Activated B cell treated with CpG ODN at 0.5 μM for 24 hours (primary cell): Measurements from ENCODE around the gene C2. TPM values are rescaled to one million over a fixed set of nuclear protein-coding genes. Genes with fewer than 3 reads are reported as not detected.

Experiments used
- ATAC-seq: fragments of 200-7000 bp; cut with Tn5 transposase; one replicate; pipeline ENCODE4 v1.10.0; 2021; ENCODE audit warnings: low read depth, mild to moderate bottlenecking, moderate library complexity
- CTCF ChIA-PET: fragments of 350-600 bp; sonication (Branson Sonifier 250); formaldehyde crosslinking; loops from one replicate; lab custom pipeline; 2021; ENCODE audit warnings: antibody characterized with exemption; lab: Charles Lee
- POLR2A ChIA-PET: fragments of 350-600 bp; sonication (Branson Sonifier 250); formaldehyde crosslinking; loops from one replicate; lab custom pipeline; 2021; ENCODE audit warnings: antibody characterized with exemption; lab: Charles Lee
- DNase-seq: peaks from one replicate; pipeline ENCODE4 v3.0.0; 2022
- H3K27ac Mint-ChIP-seq: one replicate; pipeline ENCODE4 v1.8.0; 2020; ENCODE audit warnings: mixed read lengths
- H3K27me3 Mint-ChIP-seq: one replicate; pipeline ENCODE4 v1.8.0; 2021; ENCODE audit warnings: mixed read lengths
- H3K36me3 Mint-ChIP-seq: one replicate; pipeline ENCODE4 v1.8.0; 2021; ENCODE audit warnings: low read depth, mixed read lengths
- H3K4me1 Mint-ChIP-seq: one replicate; pipeline ENCODE4 v1.8.0; 2021; ENCODE audit warnings: mixed read lengths
- H3K4me3 Mint-ChIP-seq: one replicate; pipeline ENCODE4 v1.8.0; 2020; ENCODE audit warnings: mild to moderate bottlenecking, mixed read lengths
- H3K9me3 Mint-ChIP-seq: one replicate; pipeline ENCODE4 v1.8.0; 2020; ENCODE audit warnings: mixed read lengths
- CTCF ChIP-seq: fragments of 200-600 bp; IDR thresholded peaks from one replicate; pipeline ENCODE4 v1.8.0; 2022; ENCODE audit warnings: antibody characterized with exemption, mild to moderate bottlenecking
- intact Hi-C: fragments of 100-400 bp; cut with micrococcal nuclease; formaldehyde crosslinking; loops from one replicate; pipeline ENCODE4 v1.15.1; 2024
- total RNA-seq: library from RNA; stranded (reverse); gene quantifications from 2 replicates; pipeline ENCODE4 v1.2.3, GENCODE V29; 2022

The C2 gene
- 0.78 and 0.95 TPM in 2 replicates for total RNA-seq

- Mint-ChIP-seq H3K36me3 (no peaks in the 10 kb centered on the region), H3K27ac (no peak within 1 kb of the TSS), H3K4me3 (no peak within 1 kb of the TSS), H3K4me1 (no peaks in the 10 kb centered on the region), H3K27me3 (peaks cover 7% of the 10 kb centered on the region), H3K9me3 (no peaks in the 10 kb centered on the region)
- ATAC-seq (no peak), DNase-seq (no peak)
- CTCF ChIA-PET = no interaction called here
- no peak for TF ChIP-seq CTCF
- POLR2A ChIA-PET = no interaction called here
- intact Hi-C loops = no loop called here
Measured at GRCh38 chr6:31927242-31927862, at the start of gene C2. Gene C2, plus strand, starts transcription at chr6:31927717. Its CDS starts 36 bp downstream, at chr6:31927753.

- CTCF ChIA-PET = no interaction called here
- no peaks in the 10 kb centered on the region for H3K27me3 Mint-ChIP-seq
Measured at GRCh38 chr6:31878222-31878621, 49.3 kb upstream of the C2 start.

GRCh38 chr6:31878726-31879125, 48.8 kb upstream of the C2 start, which contains the start of gene SLC44A4:
Gene SLC44A4, minus strand, starts transcription at chr6:31878997. Its CDS starts 17 bp downstream, at chr6:31878980.
- DNase-seq (no peak), ATAC-seq (no peak)
- intact Hi-C loops = no loop called here
- H3K9me3 Mint-ChIP-seq = no peaks in the 10 kb centered on the region
- POLR2A ChIA-PET = interaction anchor here (0.6 kb wide), 1 partner anchor 46 kb away, joined by 3 read pairs; no protein-coding TSS in a partner anchor
- CTCF ChIA-PET = no interaction called here
- TF ChIP-seq CTCF = no peak
- H3K4me3 Mint-ChIP-seq = no peak within 1 kb of the TSS
- H3K27me3 Mint-ChIP-seq = no peaks in the 10 kb centered on the region
- H3K36me3 Mint-ChIP-seq = peaks cover 42% of the 10 kb centered on the region
- no peak within 1 kb of the TSS for H3K27ac Mint-ChIP-seq
- no peaks in the 10 kb centered on the region for H3K4me1 Mint-ChIP-seq

More at GRCh38 chr6:31878222-31878621, 49.3 kb upstream of the C2 start:
- DNase-seq (no peak), ATAC-seq (no peak)
- Mint-ChIP-seq H3K4me3 (no peak overlapping the region), H3K4me1 (no peaks in the 10 kb centered on the region), H3K27ac (no peak overlapping the region), H3K36me3 (peaks cover 36% of the 10 kb centered on the region), H3K9me3 (no peaks in the 10 kb centered on the region)
- intact Hi-C loops = no loop called here
- POLR2A ChIA-PET = interaction anchor here (0.6 kb wide), 1 partner anchor 45 kb away, joined by 3 read pairs; no protein-coding TSS in a partner anchor
- no peak for TF ChIP-seq CTCF

- DNase-seq (no peak), ATAC-seq (no peak)
- ChIA-PET POLR2A (no interaction called here), CTCF (no interaction called here)
- Mint-ChIP-seq H3K27ac (no peak overlapping the region), H3K9me3 (no peaks in the 10 kb centered on the region), H3K4me1 (no peaks in the 10 kb centered on the region), H3K36me3 (peaks cover 46% of the 10 kb centered on the region), H3K4me3 (no peak overlapping the region), H3K27me3 (no peaks in the 10 kb centered on the region)
- intact Hi-C loops = no loop called here
- TF ChIP-seq CTCF = no peak
Measured at GRCh38 chr6:31879143-31879542, 48.4 kb upstream of the C2 start.

GRCh38 chr6:31879901-31880300, 47.6 kb upstream of the C2 start:
- no peaks in the 10 kb centered on the region for H3K9me3 Mint-ChIP-seq

More at GRCh38 chr6:31879901-31880300, 47.6 kb upstream of the C2 start:
- Mint-ChIP-seq H3K36me3 (peaks cover 52% of the 10 kb centered on the region), H3K4me3 (no peak overlapping the region), H3K27me3 (no peaks in the 10 kb centered on the region), H3K27ac (no peak overlapping the region), H3K4me1 (no peaks in the 10 kb centered on the region)
- CTCF ChIA-PET = no interaction called here
- POLR2A ChIA-PET = no interaction called here
- DNase-seq (no peak), ATAC-seq (no peak)
- intact Hi-C loops = no loop called here
- no peak for TF ChIP-seq CTCF
